ENCODE results near the gene SSX2IP. TPM values are rescaled to one million over a fixed set of nuclear protein-coding genes. Genes with fewer than 3 reads are reported as not detected.

SSX2IP gene
- total and polyA plus RNA-seq, 9 of the 15 experiments (the other 6 are each of a cell fraction or from before 2014, with no cell fraction given), result 20.6 to 96.7 (median 61.7) TPM

- TF ChIP-seq CAMTA2 (CRISPR knock-in tag; conservative IDR thresholded peaks at IDR 0.05) (no peak), FOXK1 (CRISPR knock-in tag; IDR thresholded peaks at IDR 0.05; ENCODE audit: borderline replicate concordance) (no peak), ZNF165 (CRISPR knock-in tag; IDR thresholded peaks at IDR 0.05; ENCODE audit: borderline replicate concordance) (no peak), KLF10 (CRISPR knock-in tag; IDR thresholded peaks at IDR 0.05) (no peak), SNAPC5 (CRISPR knock-in tag; IDR thresholded peaks at IDR 0.05) (no peak), BMI1 (IDR thresholded peaks at IDR 0.05; ENCODE audit: low read length) (no peak), ZNF449 (CRISPR knock-in tag; IDR thresholded peaks at IDR 0.05) (no peak), NFE2 (IDR thresholded peaks at IDR 0.05; ENCODE audit: low read depth) (0 out of 2 replicates have a peak, but pooled peaks have one; percentile 19), HDAC3 (IDR thresholded peaks at IDR 0.05; ENCODE audit: borderline replicate concordance, partially characterized antibody) (no peak), NUFIP1 (IDR thresholded peaks at IDR 0.05; ENCODE audit: partially characterized antibody) (no peak), TAL1 (IDR thresholded peaks at IDR 0.05) (no peak), SMARCE1 (IDR thresholded peaks at IDR 0.05) (peak; percentile 21; the same call in 1 of the 2 replicates), GATA2 (CRISPR knock-in tag; IDR thresholded peaks at IDR 0.05) (no peak), ELK1 (CRISPR knock-in tag; IDR thresholded peaks at IDR 0.05) (no peak), TRIM25 (IDR thresholded peaks at IDR 0.05; ENCODE audit: borderline replicate concordance) (no peak), HOXB6 (CRISPR knock-in tag; IDR thresholded peaks at IDR 0.05; ENCODE audit: borderline replicate concordance) (no peak)
Observed at GRCh38 chr1:84619383-84620102, 70.7 kb downstream of the SSX2IP start (continued).

All from K562 (cell line).